Measurements from ENCODE around the gene ADAMTSL4. TPM values are rescaled to one million over a fixed set of nuclear protein-coding genes. Genes with fewer than 3 reads are reported as not detected.

Gene ADAMTSL4
- total and polyA plus RNA-seq, 2 of the 8 experiments (the other 6 are each of a cell fraction or from before 2014, with no cell fraction given), result 4.2 to 5.4 TPM

- ChIA-PET CTCF (ENCODE audit: partially characterized antibody) (interaction anchor here (0.6 to 4.2 kb wide), 6 partner anchors 11 to 378 kb away, joined by 3 to 28 read pairs (median 3); no protein-coding TSS in a partner anchor), POLR2A (ENCODE audit: partially characterized antibody) (interaction anchor here (0.8 to 2.3 kb wide), 4 partner anchors 10 to 265 kb away, joined by 3 to 7 read pairs (median 4); partner anchors contain the start of genes CTSK and MCL1)
- WGBS, 2 experiments (ENCODE audit: extremely low coverage in 1 of 2, insufficient coverage in 1 of 2, insufficient read length in 1 of 2, insufficient replicate concordance in 2 of 2, low coverage in 1 of 2, low lambda C conversion rate in 2 of 2, missing lambda C conversion rate in 1 of 2), result 92% methylated on average over 13 of the region's 13 CpGs; no CpG with 5 or more reads in 1 of the 2 experiments
- FAIRE-seq (no peak), DNase-seq (ENCODE audit: low read depth in 1 of 2, low spot score in 2 of 2) (no peak)
- Histone ChIP-seq H3K27me3 (replicated peaks in 1 of 4; ENCODE audit: control insufficient read depth in 3 of 4, extremely low read depth in 1 of 4, insufficient read depth in 3 of 4, low read length in 3 of 4) (peaks cover 0 to 8% (median 6%) of the 10 kb centered on the region in 4 experiments; a peak in 5 of 7 replicates), H3K79me1 (ENCODE audit: low read depth, low read length) (no peaks in the 10 kb centered on the region), H2BK5ac (ENCODE audit: low read depth, low read length) (no peak overlapping the region), H2AFZ (ENCODE audit: low read length) (peak overlapping the region; percentile 40; the same call in 1 of the 2 replicates), H3K9me3 (ENCODE audit: insufficient read depth in 2 of 2, low read depth in 1 of 2, low read length in 1 of 2) (no peaks in the 10 kb centered on the region), H3K4me1 (replicated peaks in 1 of 4; ENCODE audit: control insufficient read depth in 3 of 4, insufficient read depth in 4 of 4, low read length in 3 of 4) (no peaks in the 10 kb centered on the region), H3K56ac (replicated peaks; ENCODE audit: insufficient read length, low read depth, low read length) (no peak overlapping the region), H2BK20ac (ENCODE audit: low read length) (no peak overlapping the region), H2BK12ac (ENCODE audit: low read depth, low read length) (0 out of 2 replicates have a peak overlapping the region, but pooled peaks have one; percentile 55), H2AK5ac (ENCODE audit: low read depth, low read length) (0 out of 2 replicates have a peak overlapping the region, but pooled peaks have one; percentile 60), H3K79me2 (ENCODE audit: control insufficient read depth in 1 of 2, insufficient read depth in 2 of 2, low read length in 2 of 2) (no peaks in the 10 kb centered on the region), H3K27ac (ENCODE audit: low read depth, low read length) (no peak overlapping the region), H3K9ac (replicated peaks in 1 of 4; ENCODE audit: extremely low read depth in 1 of 4, low read depth in 3 of 4, low read length in 3 of 4) (no peak overlapping the region), H3K23ac (ENCODE audit: insufficient read length) (no peak overlapping the region), H2BK15ac (ENCODE audit: low read length) (no peak overlapping the region), H4K20me1 (replicated peaks in 1 of 2; ENCODE audit: control insufficient read depth in 1 of 2, insufficient read depth in 2 of 2, low read length in 2 of 2) (peaks cover 0 to 2% of the 10 kb centered on the region in 2 experiments), H3K4me2 (ENCODE audit: insufficient read depth in 1 of 2, low read depth in 2 of 2, low read length in 2 of 2) (no peak overlapping the region), H3K36me3 (ENCODE audit: control insufficient read depth in 2 of 4, insufficient read depth in 4 of 4, low read length in 3 of 4) (no peaks in the 10 kb centered on the region), H3K18ac (ENCODE audit: extremely low read depth, low read length) (peak overlapping the region; percentile 9; the same call in 1 of the 2 replicates), H4K8ac (ENCODE audit: extremely low read depth, insufficient read depth, low read length) (no peak overlapping the region), H4K91ac (replicated peaks; ENCODE audit: insufficient read length, low read length) (no peak overlapping the region), H2BK120ac (replicated peaks; ENCODE audit: low read depth, low read length) (no peak overlapping the region), H4K5ac (ENCODE audit: insufficient read length, low read depth, low read length) (no peak overlapping the region), H3K4me3 (ENCODE audit: extremely low read depth in 1 of 4, insufficient read depth in 2 of 4, low read depth in 3 of 4, low read length in 4 of 4) (no peak overlapping the region), H3K4ac (replicated peaks; ENCODE audit: insufficient read length, low read depth, low read length) (peak overlapping the region; percentile 5), H3K23me2 (ENCODE audit: low read depth, low read length) (peaks cover 4% of the 10 kb centered on the region; the same call in 1 of the 2 replicates), H3K14ac (ENCODE audit: insufficient read length) (no peak overlapping the region)
- TF ChIP-seq POLR2AphosphoS5 (IDR thresholded peaks at IDR 0.05; ENCODE audit: low read depth, low read length) (no peak), BRCA1 (IDR thresholded peaks at IDR 0.05; ENCODE audit: low read depth, low read length) (no peak), POU5F1 (IDR thresholded peaks at IDR 0.05; ENCODE audit: low read depth, low read length) (no peak)
Observed at GRCh38 chr1:150543500-150544143, 5.6 kb upstream of the ADAMTSL4 start.
